ENCODE results near the gene GMDS.

The GMDS gene

GRCh38 chr6:1817033-1817761 is 428.2 kb downstream of the GMDS start:
- H3K4me3 ChIP-seq (replicated peaks in 1 of 2; ENCODE audit: low read depth in 2 of 2, low read length in 2 of 2), result no peak overlapping the region
- TF ChIP-seq CTCF (IDR thresholded peaks at IDR 0.05; ENCODE audit: low read depth, low read length), result no peak
- DNase-seq (ENCODE audit: low read depth in 2 of 2), result peak; percentile 54 to 64

- no peak for DNase-seq (ENCODE audit: low read depth in 2 of 2)
- no peak for TF ChIP-seq CTCF (IDR thresholded peaks at IDR 0.05; ENCODE audit: low read depth, low read length)
- H3K4me3 ChIP-seq (replicated peaks in 1 of 2; ENCODE audit: low read depth in 2 of 2, low read length in 2 of 2), result no peak overlapping the region
Measured at GRCh38 chr6:1815827-1816452, 429.5 kb downstream of the GMDS start.

- no peak overlapping the region for H3K4me3 ChIP-seq (replicated peaks in 1 of 2; ENCODE audit: low read depth in 2 of 2, low read length in 2 of 2)
- no peak for DNase-seq (ENCODE audit: low read depth in 2 of 2)
Measured at GRCh38 chr6:1814279-1814678, 431.1 kb downstream of the GMDS start.

GRCh38 chr6:1812487-1812886 is 432.9 kb downstream of the GMDS start:
- no peak overlapping the region for H3K4me3 ChIP-seq (replicated peaks in 1 of 2; ENCODE audit: low read depth in 2 of 2, low read length in 2 of 2)
- no peak for TF ChIP-seq CTCF (IDR thresholded peaks at IDR 0.05; ENCODE audit: low read depth, low read length)
- DNase-seq (ENCODE audit: low read depth in 2 of 2), result no peak

More at GRCh38 chr6:1814279-1814678, 431.1 kb downstream of the GMDS start:
- TF ChIP-seq CTCF (IDR thresholded peaks at IDR 0.05; ENCODE audit: low read depth, low read length), result no peak

GRCh38 chr6:1812034-1812433 is 433.4 kb downstream of the GMDS start:
- DNase-seq (ENCODE audit: low read depth in 2 of 2), result no peak
- H3K4me3 ChIP-seq (replicated peaks in 1 of 2; ENCODE audit: low read depth in 2 of 2, low read length in 2 of 2), result no peak overlapping the region
- TF ChIP-seq CTCF (IDR thresholded peaks at IDR 0.05; ENCODE audit: low read depth, low read length), result no peak

- TF ChIP-seq CTCF (IDR thresholded peaks at IDR 0.05; ENCODE audit: low read depth, low read length), result no peak
- H3K4me3 ChIP-seq (replicated peaks in 1 of 2; ENCODE audit: low read depth in 2 of 2, low read length in 2 of 2), result no peak overlapping the region
- no peak for DNase-seq (ENCODE audit: low read depth in 2 of 2)
Measured at GRCh38 chr6:1810880-1811279, 434.5 kb downstream of the GMDS start.
